Measurements from ENCODE around the gene CTDSPL.
A peak's percentile ranks its signal among the peaks of the same experiment; 100 is the strongest.

The CTDSPL gene

DNA sequence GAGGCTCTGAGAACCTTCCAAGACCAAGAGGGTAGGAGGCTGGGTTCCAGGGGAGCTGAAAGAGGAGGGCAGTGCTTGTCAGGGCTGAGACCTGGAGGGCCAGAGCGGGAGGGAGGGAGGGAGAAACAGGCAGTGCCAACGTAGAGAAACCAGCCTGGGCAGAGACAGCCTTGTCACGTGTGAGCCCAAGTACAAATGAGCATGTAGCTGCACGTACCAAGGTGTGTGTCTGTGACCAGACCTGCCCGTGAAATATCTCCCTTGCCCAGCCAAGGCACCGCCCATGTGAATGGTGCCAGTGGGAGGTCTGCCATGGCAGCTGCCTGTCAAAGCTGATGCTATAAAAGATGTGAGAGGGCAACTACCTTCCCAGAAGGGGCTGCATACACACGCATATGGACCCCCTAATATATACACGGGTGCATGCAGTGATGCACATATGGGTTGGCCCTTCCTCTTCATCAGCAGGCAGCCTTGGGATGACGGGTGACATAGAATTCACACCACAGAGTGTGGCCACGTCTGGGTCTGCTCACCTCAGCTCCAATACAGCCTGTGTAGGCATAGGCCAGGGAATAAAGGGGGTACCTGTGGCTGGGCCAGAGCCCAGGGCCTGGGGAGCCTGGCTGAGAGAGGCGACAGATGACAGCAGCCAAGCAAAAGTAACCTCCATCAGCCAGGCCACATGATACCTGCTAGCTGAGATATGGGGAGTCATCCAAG is 7.8 kb upstream of the CTDSPL start:
- no peak for DNase-seq (ENCODE audit: low read depth)

DNA sequence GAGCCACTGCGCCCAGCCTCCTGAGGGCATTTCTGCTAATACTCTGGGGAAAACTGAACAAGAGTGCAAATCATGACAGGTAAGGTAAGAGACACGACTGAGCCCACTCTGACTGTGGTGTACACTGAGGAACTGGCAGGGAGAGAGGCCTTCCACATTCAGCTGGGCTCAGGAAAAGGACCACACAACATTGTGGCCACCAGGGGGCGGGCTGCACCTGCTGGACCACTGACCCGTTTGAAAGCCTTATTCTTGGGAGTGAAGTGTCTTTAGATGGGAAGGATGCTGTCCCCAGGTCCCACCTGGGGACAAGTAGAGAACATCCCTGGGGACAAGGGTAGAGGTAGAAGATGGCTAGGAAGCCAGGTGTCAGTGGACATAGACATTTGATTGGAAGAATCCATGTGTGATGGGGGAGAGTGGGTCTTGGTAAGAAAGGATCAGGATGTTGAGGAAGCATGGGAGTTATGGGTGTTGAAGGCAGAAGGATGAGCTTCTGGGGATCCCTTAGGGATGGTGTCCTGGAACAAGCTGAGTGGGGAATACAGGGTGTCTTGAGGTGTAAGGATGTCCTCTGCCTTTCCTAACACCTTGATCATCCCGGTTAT is 6.2 kb upstream of the CTDSPL start:
- peak; percentile 47 for DNase-seq (ENCODE audit: low read depth)

DNA sequence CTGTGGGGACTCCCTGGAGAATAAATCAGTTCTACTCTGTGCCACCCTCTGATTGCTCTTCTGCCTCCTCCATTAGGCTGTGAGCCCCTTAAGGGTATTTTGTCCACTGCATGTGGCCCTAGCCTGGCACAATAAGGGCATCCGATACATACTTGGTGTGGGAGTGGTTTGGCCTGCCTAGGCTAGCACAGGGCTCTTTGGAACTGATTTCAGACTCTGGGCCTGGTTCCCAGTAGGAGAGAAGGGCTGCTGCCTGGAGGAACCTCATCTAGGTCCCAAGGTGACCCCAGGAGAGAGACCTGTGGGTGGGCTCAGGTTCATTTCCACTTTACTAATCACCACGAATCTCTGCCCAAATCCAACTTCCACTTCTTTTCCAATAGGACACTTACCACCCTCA is 5.3 kb upstream of the CTDSPL start:
- DNase-seq (ENCODE audit: low read depth): no peak

DNA sequence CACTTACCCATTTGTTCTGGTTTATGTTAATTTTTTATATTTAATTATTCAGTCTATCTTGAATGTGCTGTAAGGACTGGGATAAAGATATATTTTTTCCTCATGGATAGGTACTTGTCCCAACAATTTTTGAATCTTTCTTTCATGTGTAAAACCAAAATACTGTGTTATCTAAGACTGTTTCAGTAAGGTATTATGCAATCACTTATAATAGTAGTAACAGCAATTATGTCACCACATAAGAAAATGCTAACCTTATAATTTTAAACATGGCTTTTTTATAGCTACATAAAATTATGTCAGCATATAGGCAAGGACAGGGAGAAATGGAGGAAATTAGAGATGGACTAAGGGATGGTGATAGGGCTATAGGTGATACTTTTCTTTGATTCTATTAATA is 2.9 kb upstream of the CTDSPL start:
- no peak for DNase-seq (ENCODE audit: low read depth)

DNA sequence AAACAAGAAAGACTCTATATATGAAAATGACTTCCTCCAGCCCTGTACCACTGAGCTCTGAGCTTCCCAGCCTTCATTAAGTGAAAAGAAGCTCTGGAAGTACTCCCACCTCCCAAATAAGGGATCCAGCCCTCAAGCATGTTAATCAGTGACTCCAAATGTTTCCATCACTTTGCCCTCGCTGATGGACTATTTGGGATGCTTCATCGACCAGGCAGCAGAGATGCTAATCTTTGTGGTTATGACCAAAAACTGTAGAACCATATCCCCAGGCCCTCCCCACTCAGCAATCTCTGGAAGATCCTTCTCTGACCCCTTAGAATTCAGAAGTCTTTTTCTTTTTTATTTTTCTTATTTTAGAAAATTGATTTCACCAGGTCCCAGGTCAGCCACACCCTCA is 2.3 kb upstream of the CTDSPL start:
- DNase-seq (ENCODE audit: low read depth): no peak

DNA sequence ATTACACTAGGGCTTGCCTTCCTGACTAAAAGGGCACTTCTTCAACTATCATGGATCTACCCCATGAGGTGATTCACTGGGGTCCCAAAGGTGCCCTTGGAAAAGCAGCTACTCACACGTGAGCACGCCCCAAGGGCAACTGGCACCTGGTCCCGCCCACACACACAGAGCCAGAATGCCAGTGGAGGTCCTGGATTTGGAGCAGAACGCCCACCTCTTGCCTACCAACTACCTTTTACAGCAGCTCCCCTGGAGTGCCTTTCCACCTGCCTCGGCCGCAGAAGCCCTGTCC is 1.8 kb upstream of the CTDSPL start:
- no peak for DNase-seq (ENCODE audit: low read depth)

DNA sequence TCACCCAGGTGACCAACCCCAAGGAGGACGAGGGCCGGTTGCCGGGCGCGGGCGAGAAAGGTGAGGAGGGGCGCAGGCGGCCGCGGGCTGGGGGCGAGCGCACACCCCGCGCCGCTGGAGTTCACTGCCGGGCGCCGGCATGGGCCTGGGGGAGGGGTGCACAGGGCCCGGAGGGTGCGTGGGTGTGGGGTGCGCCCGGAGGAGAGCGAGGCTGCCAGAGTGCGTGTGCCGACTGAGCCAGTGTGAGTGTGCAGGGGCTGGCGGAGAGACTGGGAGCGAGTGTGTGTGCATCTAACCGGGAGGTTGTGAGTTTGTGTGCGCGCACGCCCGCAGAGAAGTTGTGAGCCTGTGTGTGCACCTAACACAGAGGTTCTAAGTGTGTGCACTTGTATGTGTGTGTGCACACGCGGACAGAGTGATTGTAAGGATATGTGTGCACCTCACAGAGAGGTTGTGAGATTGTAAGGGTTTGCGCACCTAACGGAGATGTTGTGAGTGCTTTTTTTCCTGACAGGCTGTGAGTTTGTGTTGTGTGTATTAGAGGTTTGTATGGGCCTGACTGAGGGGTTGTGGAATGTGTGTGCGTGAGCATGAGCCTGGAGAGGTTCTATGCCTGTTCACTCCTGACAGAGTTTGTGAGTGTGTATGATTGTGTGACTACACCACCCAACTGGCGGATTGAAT is 681 bp downstream of the CTDSPL start:
- peak; percentile 45 for DNase-seq (ENCODE audit: low read depth)

DNA sequence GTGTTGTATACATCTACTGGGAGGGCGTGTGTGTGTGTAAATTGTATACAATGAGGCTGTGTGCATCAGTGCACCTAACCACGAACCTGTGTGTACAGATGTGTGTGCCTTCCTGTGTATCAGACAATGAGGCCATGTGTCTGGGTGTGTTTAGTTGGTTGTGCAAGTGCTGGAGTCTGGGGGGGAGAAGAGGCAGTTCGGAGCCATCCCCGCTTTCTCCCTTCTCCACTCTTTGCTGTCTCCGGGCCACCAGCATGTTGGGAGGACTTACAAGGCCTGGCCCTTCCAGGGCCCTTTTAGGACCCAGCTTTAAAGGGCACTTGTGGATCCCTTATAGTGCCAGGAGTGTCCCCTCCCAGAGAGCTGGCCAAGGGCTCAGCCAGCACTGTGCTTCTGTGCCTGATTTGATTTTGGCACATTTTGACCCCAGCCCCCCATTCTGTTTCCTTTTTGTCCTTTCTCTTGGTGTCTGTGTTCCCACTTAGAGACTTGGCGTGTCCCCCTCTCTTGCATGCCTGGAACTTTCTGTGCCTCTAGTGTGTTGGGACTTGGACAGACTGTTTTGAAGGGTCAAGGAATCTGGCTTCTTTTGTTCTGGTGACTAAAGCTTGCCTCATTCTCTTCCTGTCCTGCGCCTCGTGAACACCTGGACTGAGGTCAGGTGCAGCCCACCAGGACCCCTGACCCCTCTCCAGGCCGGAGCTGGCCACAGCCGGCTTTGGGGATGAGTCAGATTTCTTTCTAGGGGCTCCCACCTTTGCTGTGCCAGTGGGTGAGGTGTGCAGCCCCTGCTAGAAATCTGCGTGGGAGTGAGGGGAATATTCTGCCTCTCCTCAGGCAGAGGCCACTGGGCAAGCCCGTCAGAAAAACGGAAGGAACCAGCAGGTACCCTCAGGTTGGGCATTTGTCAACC is 1.5 kb downstream of the CTDSPL start:
- peak; percentile 20 for DNase-seq (ENCODE audit: low read depth)

DNA sequence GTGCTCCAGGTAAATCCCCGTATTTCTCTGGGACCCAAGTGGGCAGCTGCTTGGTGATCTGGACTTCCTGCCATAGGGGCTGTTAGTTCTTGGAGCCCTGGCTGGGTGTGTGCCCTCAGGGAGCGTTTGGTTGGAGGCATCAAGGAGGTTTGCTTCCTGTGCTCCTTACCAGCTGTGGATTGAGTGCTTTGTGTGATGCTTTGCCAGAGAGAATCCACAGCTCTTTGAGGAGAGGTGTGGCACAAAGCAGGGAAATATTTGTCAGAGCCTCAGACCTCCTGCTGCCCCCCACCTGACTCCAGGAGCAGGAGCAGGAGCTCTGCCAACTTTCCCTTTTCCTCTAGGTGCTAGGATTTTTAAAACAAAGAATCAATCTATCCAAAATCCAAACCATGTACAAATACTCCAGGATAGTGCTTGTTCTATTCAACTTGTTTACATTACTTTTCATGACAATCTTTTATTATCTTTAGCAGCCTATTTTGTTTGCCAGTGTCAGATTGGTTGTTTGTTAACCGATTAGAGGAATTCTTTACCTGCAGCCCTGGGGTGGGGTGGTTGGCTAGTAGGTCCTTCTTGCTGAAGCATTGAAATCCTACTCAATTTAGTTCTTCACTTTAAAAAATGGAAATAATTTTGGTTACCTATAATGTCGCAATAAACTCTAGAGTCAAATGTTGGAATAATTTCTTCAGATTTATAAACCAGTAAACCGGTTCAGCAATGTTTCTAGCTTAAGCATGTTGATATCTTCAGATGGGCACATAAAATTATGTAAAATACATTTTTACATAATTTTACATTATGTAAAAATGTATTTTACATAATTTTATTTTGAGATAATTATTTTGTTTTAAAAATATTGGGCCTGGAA is 2.5 kb downstream of the CTDSPL start:
- DNase-seq (ENCODE audit: low read depth): no peak

DNA sequence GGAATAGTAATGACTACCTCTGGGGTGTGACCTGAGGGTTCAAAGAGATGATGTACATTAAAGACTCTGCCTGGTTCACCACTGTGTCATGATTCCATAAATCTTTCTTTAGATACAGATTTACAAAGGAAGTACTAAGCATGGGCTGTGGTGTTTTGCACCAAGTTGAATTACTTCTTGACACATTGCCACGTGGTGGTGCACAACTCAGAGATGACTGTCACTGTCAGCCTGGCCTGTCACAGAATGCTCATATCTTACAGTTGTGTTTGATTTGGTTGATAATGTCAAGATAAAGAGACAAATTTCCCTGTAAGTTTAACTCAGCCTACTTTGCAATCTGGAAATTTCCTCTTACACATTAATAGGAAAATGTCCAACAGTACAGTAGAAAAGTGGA is 3.2 kb downstream of the CTDSPL start:
- DNase-seq (ENCODE audit: low read depth): no peak

DNA sequence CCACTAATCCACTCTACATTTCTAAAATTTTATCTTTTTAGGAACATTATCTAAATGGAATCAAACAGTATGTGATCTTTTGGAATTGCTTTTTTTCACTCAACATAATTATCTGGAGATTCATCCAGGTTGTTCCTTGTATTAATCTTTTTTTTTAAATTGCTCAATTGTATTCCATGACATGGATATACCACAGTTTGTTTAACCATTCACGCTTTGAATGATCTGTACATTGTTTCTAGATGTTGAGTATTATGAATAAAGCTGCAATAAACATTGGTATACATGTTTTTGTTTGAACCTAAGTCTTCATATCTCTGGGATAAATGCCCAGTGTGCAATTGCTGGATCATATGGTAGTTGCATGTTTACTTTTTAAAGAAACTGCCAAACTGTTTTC is 5.5 kb downstream of the CTDSPL start:
- no peak for DNase-seq (ENCODE audit: low read depth)

DNA sequence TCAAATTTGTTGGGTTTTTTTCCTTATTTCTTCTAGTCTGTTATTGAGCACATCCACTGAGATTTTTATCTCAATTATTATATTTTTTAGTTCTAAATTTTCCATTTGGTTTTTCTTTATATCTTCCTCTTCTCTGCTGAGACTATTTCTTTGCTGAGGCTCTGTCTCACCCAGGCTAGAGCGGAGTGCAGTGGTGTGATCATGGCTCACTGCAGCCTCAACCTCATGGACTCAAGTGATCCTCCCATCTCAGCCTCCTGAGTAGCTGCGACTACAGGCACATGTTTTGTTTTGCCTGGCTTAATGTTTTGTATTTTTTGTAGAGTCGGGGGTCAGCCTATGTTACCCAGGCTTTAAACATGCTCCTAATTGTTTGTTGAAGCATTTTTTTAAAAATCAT is 10.2 kb downstream of the CTDSPL start:
- DNase-seq (ENCODE audit: low read depth): no peak

DNA sequence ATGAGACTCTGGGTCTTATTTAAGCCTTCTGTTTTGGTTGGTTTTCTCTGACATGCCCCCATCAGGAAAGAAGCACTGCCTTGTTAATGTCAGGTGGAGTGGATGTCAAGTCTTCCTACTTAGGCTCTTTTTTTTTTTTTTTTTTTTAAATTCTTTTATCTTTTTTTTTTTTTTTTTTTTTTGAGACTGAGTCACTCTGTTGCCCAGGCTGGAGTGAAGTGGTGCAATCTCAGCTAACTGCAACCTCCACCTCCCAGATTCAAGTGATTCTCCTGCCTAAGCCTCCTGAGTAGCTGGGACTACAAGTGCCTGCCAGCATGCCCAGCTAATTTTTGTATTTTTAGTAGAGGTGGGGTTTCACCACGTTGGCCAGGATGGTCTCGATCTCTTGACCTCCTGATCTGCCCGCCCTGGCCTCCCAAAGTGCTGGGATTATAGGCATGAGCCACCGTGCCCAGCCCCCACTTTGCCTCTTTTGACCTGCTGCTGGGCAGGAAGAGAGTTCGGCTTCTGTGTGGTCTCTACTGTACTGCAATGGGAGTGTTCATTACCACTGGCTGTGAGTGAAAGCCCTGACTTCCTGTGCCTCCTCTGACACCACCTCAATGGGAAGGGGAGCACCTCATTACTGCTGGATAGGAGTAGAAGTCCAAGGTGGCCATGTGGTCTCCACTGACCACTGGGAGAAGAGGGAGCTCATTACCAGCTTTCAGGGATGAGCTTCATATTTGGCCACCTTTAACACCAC is 10.9 kb downstream of the CTDSPL start:
- DNase-seq (ENCODE audit: low read depth): no peak

DNA sequence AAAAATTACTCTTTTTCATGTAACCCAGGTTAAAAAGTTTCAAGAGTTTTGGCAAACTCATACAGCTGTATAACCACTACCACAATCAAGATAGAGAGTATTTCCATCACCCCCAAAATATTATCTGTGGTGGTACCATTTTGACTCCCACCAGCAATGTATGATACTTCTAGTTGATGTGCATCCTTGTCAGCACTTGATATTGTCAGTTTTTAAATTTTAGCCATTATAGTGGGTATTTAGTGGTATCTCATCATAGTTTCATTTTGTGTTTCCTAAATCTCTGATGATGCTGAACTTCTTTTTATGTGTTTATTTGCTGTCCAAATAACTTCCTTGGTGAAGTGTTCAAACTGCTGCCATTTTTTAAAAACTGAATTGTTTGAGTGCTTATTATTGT is 14.6 kb downstream of the CTDSPL start:
- no peak for DNase-seq (ENCODE audit: low read depth)

DNA sequence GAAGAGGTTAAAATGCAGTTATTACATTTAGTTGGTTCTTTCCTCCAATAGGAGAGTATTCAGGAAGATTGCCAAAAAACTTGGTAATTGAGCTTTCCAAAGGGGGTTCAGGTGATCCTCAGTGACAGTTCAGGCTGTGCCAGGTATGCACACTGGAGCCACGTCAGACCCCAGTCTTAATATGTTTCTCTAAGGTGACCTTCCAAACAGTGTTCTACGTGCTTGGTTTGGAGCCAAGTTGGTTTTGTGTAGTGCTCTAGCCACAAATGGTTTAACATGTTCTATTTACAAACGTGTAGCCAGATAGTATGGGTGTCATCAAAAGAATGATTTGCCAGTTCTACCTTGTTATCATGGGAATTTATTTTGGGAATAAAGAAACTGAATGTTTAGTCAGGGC is 21.0 kb downstream of the CTDSPL start:
- no peak for DNase-seq (ENCODE audit: low read depth)

DNA sequence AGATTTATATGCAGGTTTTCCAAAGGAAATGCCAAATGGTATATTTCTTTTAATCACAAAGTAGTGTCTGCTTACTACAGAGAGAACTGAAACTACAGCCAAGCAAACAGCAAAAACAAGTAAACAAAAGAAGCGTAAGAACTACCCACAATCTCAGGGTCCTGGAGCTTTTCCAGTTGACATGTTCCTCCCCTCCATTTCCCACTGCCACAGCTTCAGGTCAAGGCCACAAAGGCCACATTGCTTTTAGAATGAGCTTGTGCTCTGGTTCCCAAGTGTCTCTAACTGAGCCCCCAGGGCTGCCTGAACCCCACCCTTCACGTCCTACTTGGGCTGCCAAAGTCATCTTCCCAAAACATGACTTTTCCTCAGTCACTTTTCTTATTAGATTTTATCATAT is 24.1 kb downstream of the CTDSPL start:
- no peak for DNase-seq (ENCODE audit: low read depth)

DNA sequence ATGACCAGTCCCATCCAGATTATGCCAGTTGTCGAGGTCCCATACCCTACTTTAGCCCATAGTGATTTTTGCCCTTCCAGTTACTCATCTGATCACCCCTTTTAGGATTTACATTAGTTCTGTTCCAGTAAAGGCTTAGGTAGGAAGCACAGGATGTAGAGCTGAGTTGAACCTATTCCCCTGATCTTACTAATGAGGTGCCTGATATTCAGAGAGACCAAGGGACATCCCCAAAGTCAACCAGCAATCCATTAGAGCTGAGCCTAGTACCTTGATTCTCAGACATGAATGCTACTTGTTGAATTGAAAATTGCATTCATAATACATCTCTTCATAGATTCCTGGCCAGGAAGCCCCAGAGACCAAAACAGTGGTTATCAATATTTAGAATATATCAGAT is 24.7 kb downstream of the CTDSPL start:
- DNase-seq (ENCODE audit: low read depth): no peak

DNA sequence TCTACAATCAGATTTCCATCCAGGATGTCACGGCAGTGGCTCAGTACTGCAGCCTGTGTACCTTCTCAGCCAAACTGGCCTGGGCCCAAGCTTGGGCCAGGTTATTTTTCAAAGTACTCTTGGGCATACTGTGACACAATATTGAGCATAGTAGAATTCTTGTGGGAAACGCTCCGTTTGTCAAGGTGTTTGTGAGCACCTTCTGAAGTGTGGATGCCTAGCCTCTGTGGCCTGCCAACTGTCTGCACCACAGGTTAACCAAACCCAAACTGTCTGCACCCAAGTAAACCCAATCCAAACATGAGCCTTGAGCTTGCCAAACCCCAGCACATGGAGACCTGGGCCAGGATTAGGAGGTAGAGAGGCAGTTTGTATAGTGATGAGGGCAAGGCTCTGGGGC is 25.4 kb downstream of the CTDSPL start:
- no peak for DNase-seq (ENCODE audit: low read depth)

DNA sequence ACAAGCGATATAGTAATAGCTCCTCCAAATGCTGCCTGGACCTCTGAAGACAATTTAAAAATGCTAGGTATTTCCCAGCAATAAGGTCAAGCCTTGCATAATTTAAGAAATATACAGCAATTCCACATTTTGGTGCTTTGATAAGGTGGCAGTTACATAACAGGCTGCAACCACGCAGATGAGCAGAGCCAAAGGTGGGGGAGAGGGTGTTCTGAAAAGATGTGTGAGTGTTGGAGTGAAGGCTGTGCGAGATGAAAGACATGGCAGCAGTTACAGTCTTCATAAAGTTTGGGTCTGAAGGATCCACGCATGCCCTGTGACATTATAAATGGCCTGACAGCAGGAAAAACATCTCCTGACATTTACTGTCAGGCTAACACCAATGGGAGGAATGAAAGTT is 26.1 kb downstream of the CTDSPL start:
- DNase-seq (ENCODE audit: low read depth): no peak

DNA sequence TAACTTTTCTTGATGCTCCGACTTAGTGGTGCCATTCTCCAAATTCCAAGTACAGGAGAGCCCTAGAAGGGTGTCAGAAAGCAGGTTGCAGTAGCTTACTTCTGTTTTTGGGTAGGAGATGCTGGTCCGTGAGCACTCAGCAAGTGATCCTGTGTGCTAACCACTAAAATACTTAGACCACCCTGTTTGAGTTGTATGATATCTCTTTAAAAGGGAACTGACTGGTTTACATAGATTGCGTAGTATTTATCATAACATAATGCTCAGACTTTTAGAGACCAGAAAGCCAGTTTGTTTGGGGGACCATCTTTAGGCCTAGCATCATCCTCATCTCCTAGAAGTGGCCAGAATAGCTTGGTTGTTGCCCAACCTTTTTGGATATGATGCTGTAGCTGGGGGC is 26.7 kb downstream of the CTDSPL start:
- DNase-seq (ENCODE audit: low read depth): no peak

DNA sequence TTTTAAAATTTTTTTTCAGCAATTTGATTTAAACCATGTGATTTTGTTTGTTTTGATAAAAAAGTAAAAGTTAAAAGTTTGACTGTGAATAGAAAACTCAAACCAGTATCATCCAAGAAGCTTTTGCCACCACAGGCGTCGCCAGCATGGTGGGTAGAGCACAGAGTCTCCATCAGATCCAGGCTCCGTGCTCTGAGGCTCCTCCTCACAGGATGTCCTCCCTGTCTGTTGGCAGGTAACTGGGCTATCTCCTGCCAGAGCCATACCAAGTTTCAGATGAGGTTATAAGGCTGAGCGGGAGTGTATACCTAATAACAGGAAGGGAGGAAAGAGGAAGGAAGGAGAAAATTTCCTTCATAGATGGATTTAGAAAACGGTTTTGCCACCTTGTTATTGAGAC is 28.8 kb downstream of the CTDSPL start:
- no peak for DNase-seq (ENCODE audit: low read depth)

Data from fibroblast of gingiva (primary cell).